Neural cell (in vitro differentiated cells): Measurements from ENCODE around the gene UIMC1. TPM values are rescaled to one million over a fixed set of nuclear protein-coding genes. Genes with fewer than 3 reads are reported as not detected.

Experiments used
- H2AFZ ChIP-seq: fragments of 200-600, 300-800 bp; sonication (generic), shearing (Covaris generic); 2 replicates; pipeline ENCODE4 v1.6.0; 2014; ENCODE audit warnings: low read depth, mild to moderate bottlenecking, antibody characterized with exemption, low read length, moderate library complexity
- H3F3A ChIP-seq: fragments of 200-600 bp; shearing (Covaris generic); 2 replicates; pipeline ENCODE4 v1.6.1; 2016; ENCODE audit warnings: mild to moderate bottlenecking, moderate library complexity, mixed read lengths, antibody characterized with exemption, low read length; ENCODE audit not compliant: insufficient read depth, poor library complexity, severe bottlenecking
- H3K27ac ChIP-seq: fragments of 200-600, 300-800 bp; sonication (generic), shearing (Covaris generic); 2 replicates; pipeline ENCODE4 v1.5.1; 2014; ENCODE audit warnings: mild to moderate bottlenecking, low read length, moderate library complexity
- H3K27me3 ChIP-seq: fragments of 300-800, 200-600 bp; sonication (generic), shearing (Covaris generic); 2 replicates; pipeline ENCODE4 v1.6.0; 2014; ENCODE audit warnings: mild to moderate bottlenecking, low read depth, low read length, moderate library complexity; ENCODE audit not compliant: insufficient read depth
- H3K36me3 ChIP-seq: fragments of 300-800, 200-600 bp; sonication (generic), shearing (Covaris generic); 2 replicates; pipeline ENCODE4 v1.5.1; 2014; ENCODE audit warnings: mild to moderate bottlenecking, antibody characterized with exemption, low read length, moderate library complexity; ENCODE audit not compliant: insufficient read depth
- H3K4me2 ChIP-seq: fragments of 300-800, 200-600 bp; sonication (generic), shearing (Covaris generic); 2 replicates; pipeline ENCODE4 v1.6.0; 2014; ENCODE audit warnings: mild to moderate bottlenecking, low read length
- H3K4me3 ChIP-seq: fragments of 300-800, 200-600 bp; sonication (generic), shearing (Covaris generic); 2 replicates; pipeline ENCODE4 v1.5.1; 2014; ENCODE audit warnings: mild to moderate bottlenecking, low read length, moderate library complexity
- H3K79me2 ChIP-seq: fragments of 200-600 bp; shearing (Covaris generic); replicated peaks from 2 replicates; pipeline ENCODE4 v1.6.0; 2014; ENCODE audit warnings: mild to moderate bottlenecking, low read length, moderate library complexity; ENCODE audit not compliant: insufficient read depth
- H3K9ac ChIP-seq: fragments of 300-800, 200-600 bp; sonication (generic), shearing (Covaris generic); 2 replicates; pipeline ENCODE4 v1.6.1; 2016; ENCODE audit warnings: mild to moderate bottlenecking, low read length, mixed read lengths
- H3K9me2 ChIP-seq: fragments of 200-600 bp; shearing (Covaris generic); 2 replicates; pipeline ENCODE4 v1.6.1; 2016; ENCODE audit warnings: mild to moderate bottlenecking, low read length, mixed read lengths; ENCODE audit not compliant: insufficient read depth
- H3K9me3 ChIP-seq: fragments of 200-600, 300-800 bp; sonication (generic), shearing (Covaris generic); 2 replicates; pipeline ENCODE4 v1.6.1; 2016; ENCODE audit warnings: mild to moderate bottlenecking, mixed run types, low read length, moderate library complexity, mixed read lengths
- H4K20me1 ChIP-seq: fragments of 200-600 bp; shearing (Covaris generic); 2 replicates; pipeline ENCODE4 v1.6.1; 2016; ENCODE audit warnings: mild to moderate bottlenecking, mixed run types; ENCODE audit not compliant: insufficient read depth
- CTCF ChIP-seq: fragments of 450-650 bp; IDR thresholded peaks from 2 replicates; pipeline ENCODE4 v1.5.1; 2014; ENCODE audit warnings: antibody characterized with exemption, mild to moderate bottlenecking, moderate library complexity; ENCODE audit not compliant: poor library complexity, severe bottlenecking
- EZH2 ChIP-seq: fragments of 200-600, 300-800 bp; shearing (Covaris generic), sonication (generic); IDR thresholded peaks from 2 replicates; pipeline ENCODE4 v1.6.1; 2014; ENCODE audit warnings: antibody characterized with exemption, low read length, borderline replicate concordance, mild to moderate bottlenecking; ENCODE audit not compliant: insufficient read depth, poor library complexity, severe bottlenecking
- MXI1 ChIP-seq: fragments of 450-650 bp; conservative IDR thresholded peaks from 2 replicates; pipeline ENCODE4 v1.6.1; 2014; ENCODE audit warnings: antibody characterized with exemption, mild to moderate bottlenecking; ENCODE audit not compliant: poor library complexity, severe bottlenecking
- POLR2AphosphoS5 ChIP-seq: IDR thresholded peaks from 2 replicates; pipeline ENCODE4 v1.6.1; 2012
- RAD21 ChIP-seq: fragments of 450-650 bp; conservative IDR thresholded peaks from 2 replicates; pipeline ENCODE4 v1.6.1; 2014; ENCODE audit warnings: antibody characterized with exemption, mild to moderate bottlenecking, moderate library complexity
- REST ChIP-seq: IDR thresholded peaks from 2 replicates; pipeline ENCODE4 v1.6.1; 2012; ENCODE audit warnings: borderline replicate concordance
- SMC3 ChIP-seq: fragments of 450-650 bp; conservative IDR thresholded peaks from 2 replicates; pipeline ENCODE4 v1.6.1; 2014; ENCODE audit warnings: antibody characterized with exemption, mild to moderate bottlenecking, moderate library complexity; ENCODE audit not compliant: poor library complexity
- TAF1 ChIP-seq: IDR thresholded peaks from 2 replicates; pipeline ENCODE4 v1.6.1; 2012; ENCODE audit warnings: low read depth
- polyA plus RNA-seq: library from polyadenylated mRNA; depleted of rRNA; stranded (reverse); fragments of >200 nt; gene quantifications from 2 replicates; pipeline ENCODE4 v1.2.3, GENCODE V29; 2014

Gene UIMC1
- polyA plus RNA-seq, 1 donor from 2014 or later = 74.0 TPM

GRCh38 chr5:176857216-176857893 is 149.2 kb downstream of the UIMC1 start:
- Histone ChIP-seq H3K9me3 (no peaks in the 10 kb centered on the region), H3K36me3 (no peaks in the 10 kb centered on the region), H3K9me2 (no peaks in the 10 kb centered on the region), H3K4me2 (no peak overlapping the region), H3F3A (no peaks in the 10 kb centered on the region), H3K79me2 (no peaks in the 10 kb centered on the region), H3K27ac (no peak overlapping the region), H3K27me3 (no peaks in the 10 kb centered on the region), H2AFZ (no peak overlapping the region), H3K4me3 (no peak overlapping the region), H4K20me1 (no peaks in the 10 kb centered on the region), H3K9ac (no peak overlapping the region)
- TF ChIP-seq POLR2AphosphoS5 (no peak), SMC3 (no peak), TAF1 (no peak), REST (no peak), EZH2 (no peak), CTCF (no peak), MXI1 (no peak), RAD21 (no peak)

- no peaks in the 10 kb centered on the region for H3K79me2 ChIP-seq
- TF ChIP-seq REST = no peak
- no peak for TF ChIP-seq SMC3
- TF ChIP-seq POLR2AphosphoS5 = no peak
- no peak for TF ChIP-seq RAD21
- TF ChIP-seq CTCF = no peak
- no peak for TF ChIP-seq TAF1
- TF ChIP-seq MXI1 = no peak
- H3K27ac ChIP-seq = no peak overlapping the region
- no peak overlapping the region for H3K4me2 ChIP-seq
- no peaks in the 10 kb centered on the region for H3K27me3 ChIP-seq
- no peaks in the 10 kb centered on the region for H4K20me1 ChIP-seq
- H3K36me3 ChIP-seq = no peaks in the 10 kb centered on the region
- H3K4me3 ChIP-seq = no peak overlapping the region
- H3K9me3 ChIP-seq = no peaks in the 10 kb centered on the region
- no peaks in the 10 kb centered on the region for H3K9me2 ChIP-seq
- no peak overlapping the region for H2AFZ ChIP-seq
- H3K9ac ChIP-seq = no peak overlapping the region
- no peaks in the 10 kb centered on the region for H3F3A ChIP-seq
These were observed 149.8 kb downstream of the UIMC1 start for GRCh38 chr5:176856746-176857145.
